Left ventricle myocardium inferior (tissue), 1 donor: ENCODE results near the gene NCK1. TPM values are rescaled to one million over a fixed set of nuclear protein-coding genes. Genes with fewer than 3 reads are reported as not detected.
"Not testable (repeated sequence)": the region's sequence is repeated elsewhere in the genome, so short reads cannot be mapped to it uniquely, and the experiment has no call there.

ENCODE experiments used
- DNase-seq: peaks from one replicate; pipeline ENCODE4 v3.0.0-alpha.2; 2020
- H3K27ac ChIP-seq: fragments of 200-600 bp; replicated peaks from 2 replicates; pipeline ENCODE4 v1.8.0; 2021
- H3K27me3 ChIP-seq: fragments of 200-600 bp; 2 replicates; pipeline ENCODE4 v1.8.0; 2021; ENCODE audit warnings: low read depth
- H3K36me3 ChIP-seq: fragments of 200-600 bp; 2 replicates; pipeline ENCODE4 v1.8.0; 2021
- H3K4me1 ChIP-seq: fragments of 200-600 bp; 2 replicates; pipeline ENCODE4 v1.8.0; 2021
- H3K4me3 ChIP-seq: fragments of 200-600 bp; 2 replicates; pipeline ENCODE4 v1.8.0; 2021; ENCODE audit warnings: mild to moderate bottlenecking, moderate library complexity
- H3K9me3 ChIP-seq: fragments of 200-600 bp; replicated peaks from 2 replicates; pipeline ENCODE4 v1.8.0; 2021
- CTCF ChIP-seq: fragments of 200-600 bp; IDR thresholded peaks from 2 replicates; pipeline ENCODE4 v1.8.0; 2021; ENCODE audit warnings: antibody characterized with exemption, mild to moderate bottlenecking, borderline replicate concordance
- intact Hi-C: fragments of 100-400 bp; cut with micrococcal nuclease; formaldehyde crosslinking; loops from one replicate; pipeline ENCODE4 v1.11.0; 2022
- total RNA-seq: library from RNA; stranded (reverse); fragmentation: NEBNext Ultra II Directional; extraction: Animal tissue kit (Norgen Biotek cat#: 25700); gene quantifications from one replicate; pipeline ENCODE4 v1.2.1, GENCODE V29; 2021
- donor health status: DM: no; HTN: yes; CAD: no; lungs with severe emphysema.

Gene NCK1
- total RNA-seq, 1 donor from 2014 or later: 23.6 TPM

GRCh38 chr3:136898954-136899353 lies 36.9 kb downstream of the NCK1 start:
- Histone ChIP-seq H3K9me3 (peaks cover 22% of the 10 kb centered on the region), H3K27me3 (no peaks in the 10 kb centered on the region), H3K4me3 (no peak overlapping the region), H3K36me3 (peaks cover 5% of the 10 kb centered on the region), H3K27ac (peak overlapping the region; percentile 29), H3K4me1 (peaks cover 54% of the 10 kb centered on the region)
- intact Hi-C loops: no loop called here
- no peak for DNase-seq
- no peak for TF ChIP-seq CTCF

GRCh38 chr3:136899622-136900158 lies 37.7 kb downstream of the NCK1 start:
- peaks cover 47% of the 10 kb centered on the region for H3K4me1 ChIP-seq
- intact Hi-C loops: no loop called here
- peaks cover 29% of the 10 kb centered on the region for H3K9me3 ChIP-seq
- no peak for TF ChIP-seq CTCF
- H3K36me3 ChIP-seq: peaks cover 9% of the 10 kb centered on the region
- H3K27ac ChIP-seq: no peak overlapping the region
- no peak overlapping the region for H3K4me3 ChIP-seq
- DNase-seq: no peak
- no peaks in the 10 kb centered on the region for H3K27me3 ChIP-seq

GRCh38 chr3:136900694-136901093 lies 38.7 kb downstream of the NCK1 start:
- H3K4me3 ChIP-seq, H3K27ac ChIP-seq, H3K36me3 ChIP-seq, H3K27me3 ChIP-seq, DNase-seq, intact Hi-C loops: not testable (repeated sequence)
- peaks cover 46% of the 10 kb centered on the region for H3K4me1 ChIP-seq
- H3K9me3 ChIP-seq: peaks cover 34% of the 10 kb centered on the region

GRCh38 chr3:136901391-136901790 lies 39.4 kb downstream of the NCK1 start:
- TF ChIP-seq CTCF: no peak
- intact Hi-C loops: no loop called here
- no peak overlapping the region for H3K4me3 ChIP-seq
- H3K36me3 ChIP-seq: peaks cover 7% of the 10 kb centered on the region
- H3K27ac ChIP-seq: no peak overlapping the region
- no peaks in the 10 kb centered on the region for H3K27me3 ChIP-seq
- H3K4me1 ChIP-seq: peaks cover 52% of the 10 kb centered on the region
- no peak for DNase-seq
- H3K9me3 ChIP-seq: peaks cover 34% of the 10 kb centered on the region

- H3K27ac ChIP-seq, H3K36me3 ChIP-seq, DNase-seq, H3K27me3 ChIP-seq, intact Hi-C loops, H3K4me3 ChIP-seq: not testable (repeated sequence)
- Histone ChIP-seq H3K4me1 (peaks cover 61% of the 10 kb centered on the region), H3K9me3 (peaks cover 34% of the 10 kb centered on the region)
Observed at GRCh38 chr3:136902530-136902929, 40.5 kb downstream of the NCK1 start.

- Histone ChIP-seq H3K4me3 (no peak overlapping the region), H3K36me3 (peaks cover 3% of the 10 kb centered on the region), H3K4me1 (peaks cover 55% of the 10 kb centered on the region), H3K27me3 (no peaks in the 10 kb centered on the region), H3K9me3 (peaks cover 34% of the 10 kb centered on the region), H3K27ac (no peak overlapping the region)
- intact Hi-C loops: no loop called here
- no peak for TF ChIP-seq CTCF
- DNase-seq: no peak
Observed at GRCh38 chr3:136903899-136904298, 41.9 kb downstream of the NCK1 start.

GRCh38 chr3:136904746-136905145 lies 42.7 kb downstream of the NCK1 start:
- Histone ChIP-seq H3K4me3 (no peak overlapping the region), H3K9me3 (peaks cover 33% of the 10 kb centered on the region), H3K36me3 (peaks cover 3% of the 10 kb centered on the region), H3K27ac (no peak overlapping the region), H3K27me3 (no peaks in the 10 kb centered on the region), H3K4me1 (peaks cover 55% of the 10 kb centered on the region)
- intact Hi-C loops: no loop called here
- no peak for DNase-seq
- TF ChIP-seq CTCF: no peak
